Memory B cell (primary cell): ENCODE data around the gene PTGDR2.

Experiments
- ATAC-seq: fragments of 150-1000 bp; cut with Tn5 transposase; 2 replicates; pipeline ENCODE4 v1.10.0; 2021; ENCODE audit warnings: low read depth, mild to moderate bottlenecking, moderate library complexity
- DNase-seq, 2 donors: peaks; one replicate each; pipeline ENCODE4 v3.0.0; 2022; ENCODE audit warnings: low spot score in 2 of 2
- H3K27ac Mint-ChIP-seq: one replicate; pipeline ENCODE4 v1.8.0; 2022; ENCODE audit warnings: mild to moderate bottlenecking, moderate library complexity, mixed read lengths
- H3K27me3 Mint-ChIP-seq: one replicate; pipeline ENCODE4 v1.8.0; 2022; ENCODE audit warnings: mixed read lengths
- H3K36me3 Mint-ChIP-seq: one replicate; pipeline ENCODE4 v1.8.0; 2022; ENCODE audit warnings: mild to moderate bottlenecking, mixed read lengths
- H3K4me1 Mint-ChIP-seq: one replicate; pipeline ENCODE4 v1.8.0; 2022; ENCODE audit warnings: mixed read lengths
- H3K4me3 Mint-ChIP-seq: one replicate; pipeline ENCODE4 v1.8.0; 2022; ENCODE audit warnings: mild to moderate bottlenecking, moderate library complexity, mixed read lengths
- H3K9me3 Mint-ChIP-seq: one replicate; pipeline ENCODE4 v1.8.0; 2022; ENCODE audit warnings: mixed read lengths

PTGDR2 gene

DNA sequence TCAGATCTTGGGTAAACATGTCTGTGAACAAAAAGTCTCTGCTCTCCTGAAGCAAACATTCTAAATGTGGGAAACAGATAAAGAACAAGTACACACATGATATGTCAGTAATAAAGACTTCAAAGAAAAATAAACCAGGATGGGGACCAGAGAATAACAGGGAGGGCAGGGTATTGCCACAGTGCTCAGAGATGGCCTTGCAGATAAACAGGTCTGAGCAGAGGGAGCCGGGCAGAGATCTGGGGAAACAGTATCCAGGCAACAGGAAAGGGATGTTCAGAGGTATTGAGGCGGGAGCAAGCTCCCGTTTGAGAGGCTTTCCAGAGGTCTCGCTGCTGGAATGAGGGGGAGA, 10.9 kb downstream of the PTGDR2 start:
- Mint-ChIP-seq H3K27ac (peak overlapping the region; percentile 13), H3K4me3 (no peak overlapping the region), H3K27me3 (no peaks in the 10 kb centered on the region), H3K36me3 (peaks cover 20% of the 10 kb centered on the region), H3K4me1 (peaks cover 42% of the 10 kb centered on the region), H3K9me3 (no peaks in the 10 kb centered on the region)
- ATAC-seq, result no peak
- no peak for DNase-seq

DNA sequence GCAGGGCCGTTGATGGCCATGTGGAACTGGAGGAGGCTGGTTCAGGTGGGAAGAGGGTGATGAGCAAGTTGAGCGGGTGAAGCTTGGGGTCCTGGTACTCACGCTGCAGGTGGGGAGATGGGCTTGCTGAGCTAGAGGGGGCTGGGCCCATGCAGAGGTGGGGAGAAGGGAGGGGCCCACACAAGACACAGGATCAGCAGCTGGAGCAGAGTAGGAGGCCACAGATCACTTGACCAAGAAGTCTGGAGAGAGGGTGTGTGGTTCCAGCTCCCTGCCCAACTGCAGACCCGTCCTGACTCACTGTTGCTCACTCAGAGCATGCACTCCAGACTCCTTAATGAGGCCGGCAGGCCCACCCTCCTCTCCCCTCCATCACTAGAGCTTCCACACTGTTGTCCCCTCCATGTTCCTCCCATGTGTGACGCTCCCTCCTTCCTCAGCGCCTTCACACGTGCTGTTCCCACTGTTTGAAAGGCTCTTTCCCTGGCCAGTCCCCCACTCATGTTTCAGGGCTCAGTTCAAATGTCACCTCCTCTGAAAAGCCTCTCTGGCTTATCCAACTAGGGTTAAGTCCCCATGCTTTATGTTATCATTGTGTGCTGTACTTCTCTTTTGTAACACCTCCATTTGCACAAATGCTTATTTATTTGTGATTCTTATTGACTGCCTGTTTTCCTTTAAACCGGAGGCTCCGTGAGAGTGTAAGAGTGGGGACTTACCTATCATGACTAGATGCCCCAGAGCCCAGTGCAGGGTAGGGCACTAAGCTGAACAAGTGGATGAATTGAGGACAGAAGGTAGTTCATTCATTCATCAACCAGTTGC, 11.5 kb downstream of the PTGDR2 start:
- Mint-ChIP-seq H3K27ac (peak overlapping the region; percentile 87), H3K4me3 (peak overlapping the region; percentile 93), H3K4me1 (peaks cover 42% of the 10 kb centered on the region), H3K27me3 (no peaks in the 10 kb centered on the region), H3K36me3 (peaks cover 16% of the 10 kb centered on the region), H3K9me3 (no peaks in the 10 kb centered on the region)
- DNase-seq, result no peak
- ATAC-seq, result no peak

DNA sequence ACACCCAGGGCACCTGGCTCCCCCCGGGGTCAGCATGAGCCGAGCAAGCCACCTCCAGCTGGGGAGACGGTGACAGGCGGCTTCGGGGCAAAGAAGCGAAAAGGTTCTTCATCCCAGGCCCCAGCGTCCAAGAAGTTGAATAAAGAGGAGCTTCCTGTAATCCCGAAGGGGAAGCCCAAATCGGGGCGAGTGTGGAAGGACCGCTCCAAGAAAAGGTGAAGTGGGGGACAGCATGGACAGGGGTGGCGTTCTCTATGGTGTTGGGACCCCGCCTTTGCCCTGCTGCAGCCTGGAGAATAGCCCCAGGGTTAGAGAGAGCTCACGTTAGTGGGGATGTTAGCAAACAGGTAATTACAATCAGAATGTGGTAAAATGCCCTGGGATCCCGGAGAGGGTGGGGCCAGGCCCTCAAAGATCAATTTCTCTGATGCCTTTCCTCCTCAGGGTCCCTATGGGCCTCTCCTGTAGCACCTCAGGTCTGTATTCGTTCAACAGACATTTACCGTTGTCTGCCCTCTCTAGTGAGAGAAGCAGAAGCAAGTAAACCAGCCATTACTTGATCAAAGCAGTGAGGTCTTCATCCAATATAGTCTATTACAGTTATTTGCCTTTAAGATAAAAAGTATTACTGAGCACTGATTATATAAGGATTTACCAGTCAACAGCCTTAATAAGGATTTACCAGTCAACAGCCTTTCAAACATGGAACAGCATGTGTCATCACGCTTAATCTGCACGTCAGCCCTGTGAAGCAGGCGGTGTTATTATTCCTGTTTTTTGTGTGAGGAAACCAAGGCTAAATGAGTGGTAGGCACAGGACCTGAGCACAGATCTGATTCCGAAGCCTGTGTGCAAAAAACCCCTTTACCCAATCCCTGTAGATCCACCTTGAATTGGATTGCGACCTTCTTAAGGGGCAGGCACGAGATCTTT, 12.8 kb downstream of the PTGDR2 start:
- Mint-ChIP-seq H3K36me3 (peaks cover 9% of the 10 kb centered on the region), H3K4me3 (peak overlapping the region; percentile 93), H3K4me1 (peaks cover 39% of the 10 kb centered on the region), H3K9me3 (no peaks in the 10 kb centered on the region), H3K27ac (peak overlapping the region; percentile 87), H3K27me3 (no peaks in the 10 kb centered on the region)
- ATAC-seq (no peak), DNase-seq (no peak)

DNA sequence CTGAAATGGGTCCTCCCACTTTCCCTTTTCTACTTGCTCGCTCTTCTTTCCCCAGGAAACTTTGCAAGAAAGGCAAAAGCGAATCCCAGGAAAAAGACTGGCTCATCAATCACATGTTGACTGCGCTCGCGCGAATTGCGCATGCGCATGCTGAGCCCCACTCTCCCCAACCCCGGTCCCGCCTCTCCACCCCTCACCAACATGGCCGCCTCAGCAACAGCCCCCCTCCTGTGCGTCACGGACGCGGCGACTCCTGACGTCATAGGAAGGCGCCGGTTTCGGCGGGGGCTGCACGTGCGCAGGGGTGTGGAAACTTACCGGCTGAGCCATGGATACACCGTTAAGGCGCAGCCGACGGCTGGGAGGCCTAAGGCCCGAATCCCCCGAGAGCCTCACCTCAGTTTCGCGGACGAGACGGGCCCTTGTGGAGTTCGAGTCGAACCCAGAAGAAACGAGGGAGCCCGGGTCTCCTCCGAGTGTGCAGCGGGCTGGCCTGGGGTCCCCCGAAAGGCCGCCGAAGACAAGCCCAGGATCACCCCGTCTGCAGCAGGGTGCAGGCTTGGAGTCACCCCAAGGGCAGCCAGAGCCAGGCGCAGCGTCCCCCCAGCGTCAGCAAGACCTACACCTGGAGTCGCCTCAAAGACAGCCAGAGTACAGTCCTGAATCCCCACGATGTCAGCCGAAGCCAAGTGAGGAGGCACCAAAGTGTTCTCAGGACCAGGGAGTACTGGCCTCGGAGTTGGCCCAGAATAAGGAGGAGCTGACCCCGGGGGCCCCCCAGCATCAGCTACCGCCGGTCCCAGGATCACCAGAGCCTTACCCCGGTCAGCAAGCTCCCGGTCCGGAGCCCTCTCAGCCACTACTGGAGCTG, 13.7 kb downstream of the PTGDR2 start, which contains the start of gene CCDC86:
Gene CCDC86 (plus strand): TSS at position 317 of the 871 bp plus-strand sequence. CDS start 12 bp downstream, at position 329.
- H3K4me3 Mint-ChIP-seq, result peak within 1 kb of the TSS; percentile 93
- peaks cover 7% of the 10 kb centered on the region for H3K36me3 Mint-ChIP-seq
- peak; percentile 99 to 100 for DNase-seq
- H3K9me3 Mint-ChIP-seq, result no peaks in the 10 kb centered on the region
- peaks cover 39% of the 10 kb centered on the region for H3K4me1 Mint-ChIP-seq
- peak within 1 kb of the TSS; percentile 87 for H3K27ac Mint-ChIP-seq
- ATAC-seq, result peak; percentile 97
- H3K27me3 Mint-ChIP-seq, result no peaks in the 10 kb centered on the region

DNA sequence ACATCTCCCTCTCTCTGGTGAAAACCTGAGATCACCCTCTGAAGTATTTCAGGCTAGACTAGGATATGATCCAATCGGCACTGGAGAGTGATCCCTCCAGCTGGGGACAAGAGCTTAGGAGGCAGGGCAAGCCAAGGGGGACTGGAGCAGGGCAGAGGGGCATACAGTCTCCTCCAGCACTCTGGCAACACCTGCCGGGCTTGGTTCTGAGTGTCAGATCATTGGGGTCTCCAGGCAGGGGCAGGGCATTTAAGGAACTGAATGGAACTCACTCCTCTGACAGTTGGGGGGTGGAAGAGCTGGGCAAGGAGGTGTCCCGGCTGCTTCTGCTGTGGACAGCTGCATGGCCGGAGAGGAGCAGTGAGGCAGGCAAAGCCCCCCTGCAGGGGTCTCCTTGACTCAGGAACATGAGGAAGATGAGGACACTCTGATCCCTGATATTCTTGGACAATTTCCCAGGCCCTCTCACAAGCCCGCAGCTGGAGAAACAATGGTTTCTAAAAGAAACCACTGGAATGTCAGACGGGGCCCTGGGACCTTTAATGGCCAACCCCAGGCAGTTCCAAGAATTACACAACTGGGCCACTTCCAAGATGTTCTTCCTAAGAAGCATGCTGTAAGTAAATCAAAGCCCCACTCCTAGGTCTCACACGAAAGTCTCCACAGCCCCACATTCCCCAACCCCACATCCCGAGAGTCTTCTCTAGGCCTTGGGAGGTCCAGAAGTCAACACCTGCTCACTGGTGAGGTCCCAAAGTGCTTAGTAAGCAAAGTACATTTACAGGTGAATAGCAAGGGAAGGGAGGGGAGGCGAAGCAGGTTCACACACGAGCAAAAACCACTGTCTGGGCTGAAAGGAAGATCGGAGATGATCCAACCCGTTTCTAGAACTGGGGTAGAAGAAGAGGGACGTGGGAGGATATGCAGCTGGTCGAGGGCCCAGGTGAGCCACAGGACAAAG, 15.0 kb downstream of the PTGDR2 start:
- ATAC-seq, result no peak
- peaks cover 39% of the 10 kb centered on the region for H3K4me1 Mint-ChIP-seq

DNA sequence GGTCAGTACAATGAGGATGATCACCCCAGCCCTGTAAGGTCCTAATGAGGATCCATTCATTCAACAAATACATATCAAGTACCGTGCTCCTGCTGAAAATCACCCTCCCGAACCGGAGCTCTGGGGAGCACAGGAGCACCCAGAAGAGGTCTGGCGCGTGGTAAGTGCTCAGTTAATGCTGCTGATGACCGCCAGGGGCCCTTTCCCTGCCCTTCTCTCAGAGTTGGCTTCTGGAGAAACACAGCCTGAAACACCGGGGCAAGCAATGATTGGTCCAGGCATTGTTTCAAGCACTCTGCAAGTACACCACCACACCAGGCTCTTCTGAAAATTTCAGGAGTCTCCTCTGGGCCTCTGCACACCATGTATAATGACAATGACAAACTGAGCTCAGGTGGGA, 17.6 kb downstream of the PTGDR2 start:
- Mint-ChIP-seq H3K27ac (no peak overlapping the region), H3K36me3 (no peaks in the 10 kb centered on the region), H3K27me3 (no peaks in the 10 kb centered on the region), H3K4me1 (peaks cover 19% of the 10 kb centered on the region), H3K9me3 (no peaks in the 10 kb centered on the region), H3K4me3 (no peak overlapping the region)
- no peak for DNase-seq
- ATAC-seq, result no peak

More for the DNA sequence above, 15.0 kb downstream of the PTGDR2 start:
- Mint-ChIP-seq H3K4me3 (peak overlapping the region; percentile 93), H3K9me3 (no peaks in the 10 kb centered on the region), H3K27me3 (no peaks in the 10 kb centered on the region), H3K36me3 (peaks cover 4% of the 10 kb centered on the region), H3K27ac (peak overlapping the region; percentile 87)
- no peak for DNase-seq

DNA sequence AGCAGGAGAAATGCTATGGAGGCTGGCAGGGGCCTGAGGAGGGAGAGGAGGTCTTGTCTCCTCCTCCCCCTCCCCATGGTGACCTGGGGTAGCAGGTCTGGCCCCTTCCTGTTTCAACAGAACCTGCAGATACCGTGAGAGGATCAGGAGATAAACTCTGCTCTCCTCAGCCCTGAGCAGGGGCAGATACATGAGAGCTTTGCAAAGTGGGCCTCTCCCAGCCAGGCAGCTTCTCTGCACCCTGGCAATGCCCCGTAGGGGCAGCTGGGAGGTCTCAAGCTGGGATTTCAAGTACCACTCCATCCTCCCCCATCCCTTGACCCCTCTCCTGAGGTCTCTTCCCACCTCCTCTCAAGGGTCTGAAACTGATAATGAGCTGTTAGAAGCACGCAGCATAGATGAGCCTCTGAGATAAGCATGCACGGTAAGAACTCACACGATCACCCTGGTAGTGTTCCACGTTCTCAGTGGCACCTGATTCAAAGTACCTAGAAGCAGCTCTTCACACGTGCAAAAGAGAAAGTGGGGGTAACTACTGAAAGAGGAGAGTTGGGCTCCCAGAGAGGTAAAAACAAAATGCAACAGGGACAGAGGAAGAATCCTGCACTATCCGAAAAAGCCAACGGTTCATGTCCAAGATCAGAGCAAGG, 18.8 kb downstream of the PTGDR2 start:
- H3K4me3 Mint-ChIP-seq, result no peak overlapping the region
- H3K27me3 Mint-ChIP-seq, result peaks cover 1% of the 10 kb centered on the region
- H3K36me3 Mint-ChIP-seq, result no peaks in the 10 kb centered on the region
- H3K4me1 Mint-ChIP-seq, result peaks cover 14% of the 10 kb centered on the region
- ATAC-seq (no peak), DNase-seq (no peak)
- H3K27ac Mint-ChIP-seq, result no peak overlapping the region
- no peaks in the 10 kb centered on the region for H3K9me3 Mint-ChIP-seq

DNA sequence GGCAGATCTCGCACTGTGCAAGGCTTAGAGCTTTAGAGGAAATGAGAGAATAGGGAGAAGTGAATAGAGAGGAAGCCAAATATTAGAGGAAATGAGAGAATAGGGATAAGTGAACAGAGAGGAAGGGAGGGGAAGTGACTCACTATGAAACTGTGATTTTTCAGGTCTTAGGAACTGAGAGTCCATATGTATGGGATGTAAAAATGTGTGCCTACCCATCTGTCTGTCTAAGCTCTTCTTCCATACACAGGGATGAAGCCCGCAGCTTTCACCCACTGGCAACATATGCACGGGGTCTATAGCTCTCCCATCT, 20.3 kb downstream of the PTGDR2 start:
- ATAC-seq, result no peak
- no peak overlapping the region for H3K27ac Mint-ChIP-seq
- H3K4me3 Mint-ChIP-seq, result no peak overlapping the region

DNA sequence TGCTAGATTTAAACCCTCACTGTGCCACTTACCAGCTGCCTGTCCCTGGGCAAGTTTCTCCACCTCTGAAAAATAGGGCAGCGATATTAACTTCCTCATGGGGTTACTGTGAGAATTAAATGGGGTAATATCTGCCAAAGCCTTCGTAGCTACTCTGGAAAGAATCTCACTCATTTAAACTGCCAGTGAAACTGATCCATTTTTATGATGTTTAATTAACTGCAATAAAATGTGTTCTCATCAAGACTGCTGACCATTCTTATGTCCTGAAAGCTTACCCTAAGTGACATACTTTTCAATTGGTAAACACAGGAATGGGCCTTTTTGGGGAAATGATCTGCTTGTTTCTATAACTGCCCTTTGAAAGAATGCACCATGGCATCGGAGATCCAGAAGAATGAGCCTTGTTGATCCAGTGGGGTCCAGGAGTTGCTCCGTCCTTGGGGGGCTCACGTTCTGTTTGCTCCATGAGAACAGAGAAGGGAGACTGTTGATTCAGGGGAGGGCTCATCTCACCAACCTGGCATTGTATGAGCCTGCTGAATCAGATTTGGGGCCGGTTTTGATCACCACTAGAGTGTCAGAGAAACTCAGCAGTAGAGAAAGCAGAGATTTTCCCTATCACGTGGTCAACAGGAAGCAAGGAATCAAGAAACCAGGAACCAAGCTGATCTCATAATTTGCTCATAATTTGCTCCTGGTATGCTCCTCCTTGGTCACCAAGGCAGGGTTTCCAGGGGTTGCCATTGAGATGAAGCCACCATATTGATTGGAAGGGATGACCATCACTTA, 20.8 kb downstream of the PTGDR2 start:
- ATAC-seq, result no peak
- Mint-ChIP-seq H3K4me3 (no peak overlapping the region), H3K36me3 (no peaks in the 10 kb centered on the region), H3K4me1 (peaks cover 4% of the 10 kb centered on the region), H3K9me3 (no peaks in the 10 kb centered on the region), H3K27me3 (peaks cover 1% of the 10 kb centered on the region), H3K27ac (no peak overlapping the region)
- DNase-seq, result no peak

More for the DNA sequence above, 20.3 kb downstream of the PTGDR2 start:
- DNase-seq, result no peak
- Mint-ChIP-seq H3K36me3 (no peaks in the 10 kb centered on the region), H3K9me3 (no peaks in the 10 kb centered on the region), H3K27me3 (peaks cover 1% of the 10 kb centered on the region), H3K4me1 (peaks cover 6% of the 10 kb centered on the region)

DNA sequence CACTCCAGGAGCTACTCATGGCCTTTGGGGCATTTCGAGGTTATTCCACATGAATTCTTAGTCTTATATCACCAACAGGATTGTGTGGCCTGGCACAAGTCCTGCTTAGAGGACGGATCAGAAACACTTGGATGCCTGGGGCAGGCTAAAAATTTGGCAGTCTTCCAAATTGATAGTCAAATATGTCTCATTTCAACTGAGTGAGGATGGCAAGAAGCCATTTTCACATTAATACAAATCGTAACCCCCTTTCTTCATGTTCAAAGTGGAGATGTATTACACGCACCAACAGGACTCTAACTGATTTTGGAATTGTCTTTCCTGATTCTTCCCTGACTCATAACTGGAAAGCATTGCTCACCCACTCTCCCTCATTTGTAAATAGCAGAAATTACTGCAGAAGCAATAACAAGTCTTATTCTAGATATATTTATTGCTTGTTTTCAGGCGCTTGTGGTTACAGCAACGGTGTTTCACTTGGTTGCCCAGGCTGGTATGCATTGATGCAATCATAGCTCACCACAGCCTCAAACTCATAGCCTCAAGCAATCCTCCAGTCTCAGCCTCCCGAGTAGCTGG, 24.2 kb downstream of the PTGDR2 start:
- Mint-ChIP-seq H3K36me3 (no peaks in the 10 kb centered on the region), H3K4me3 (no peak overlapping the region), H3K27me3 (peaks cover 4% of the 10 kb centered on the region), H3K4me1 (peaks cover 4% of the 10 kb centered on the region), H3K27ac (no peak overlapping the region), H3K9me3 (no peaks in the 10 kb centered on the region)
- no peak for ATAC-seq
- DNase-seq, result no peak

DNA sequence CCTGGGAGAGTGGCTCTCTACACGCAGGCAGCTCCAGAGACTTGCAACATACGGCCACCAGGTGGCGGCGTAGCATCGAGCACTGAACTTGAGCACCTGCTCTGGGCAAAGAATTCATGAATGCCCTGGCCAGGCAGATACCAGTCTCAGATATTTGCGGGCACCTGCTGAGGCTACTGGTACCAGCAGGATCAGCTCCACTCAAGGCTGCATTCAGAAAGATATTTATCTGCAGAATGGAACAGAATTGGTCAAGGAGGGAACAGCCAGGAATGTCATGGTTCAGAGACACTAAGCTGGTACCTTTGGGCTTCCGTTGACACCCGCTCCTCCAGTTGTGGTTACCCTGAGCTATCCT, 24.6 kb downstream of the PTGDR2 start:
- Mint-ChIP-seq H3K4me1 (peaks cover 4% of the 10 kb centered on the region), H3K27me3 (peaks cover 4% of the 10 kb centered on the region), H3K9me3 (no peaks in the 10 kb centered on the region), H3K4me3 (peak overlapping the region; percentile 69), H3K27ac (no peak overlapping the region), H3K36me3 (no peaks in the 10 kb centered on the region)
- DNase-seq (peak; percentile 72), ATAC-seq (peak; percentile 95)
